HT1080 (cell line): Measurements from ENCODE around the gene PAK3. TPM values are rescaled to one million over a fixed set of nuclear protein-coding genes. Genes with fewer than 3 reads are reported as not detected.

Source experiments
- DNase-seq: peaks from one replicate; pipeline ENCODE4 v3.0.0-alpha.2; 2015; ENCODE audit warnings: low read depth
- total RNA-seq: library from RNA; depleted of rRNA; stranded (reverse); fragments of >200 nt; shearing (Covaris generic); gene quantifications from 2 replicates; pipeline ENCODE4 v1.2.3, GENCODE V29; 2014

PAK3 gene
- total RNA-seq, 1 experiment from 2014 or later, result not detected

DNA sequence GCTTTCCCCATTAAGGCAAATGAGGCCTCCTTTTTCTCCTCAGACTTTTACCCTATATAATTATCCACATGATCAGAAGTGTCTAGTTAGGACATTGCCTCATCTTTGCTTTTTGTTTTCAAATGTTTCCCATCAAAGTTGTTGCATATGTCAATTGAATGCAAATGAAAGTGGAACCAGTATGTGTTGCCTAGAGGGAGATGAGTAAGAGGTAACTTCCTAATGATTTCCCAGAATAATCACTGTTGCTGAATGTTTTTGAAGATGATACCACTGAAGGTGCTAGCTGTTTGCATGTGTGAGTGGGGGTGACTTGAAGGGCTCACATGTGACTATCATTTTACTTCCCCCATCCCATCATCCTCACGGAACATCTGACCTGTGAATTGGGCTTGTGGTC is 33.9 kb downstream of the PAK3 start:
- no peak for DNase-seq

DNA sequence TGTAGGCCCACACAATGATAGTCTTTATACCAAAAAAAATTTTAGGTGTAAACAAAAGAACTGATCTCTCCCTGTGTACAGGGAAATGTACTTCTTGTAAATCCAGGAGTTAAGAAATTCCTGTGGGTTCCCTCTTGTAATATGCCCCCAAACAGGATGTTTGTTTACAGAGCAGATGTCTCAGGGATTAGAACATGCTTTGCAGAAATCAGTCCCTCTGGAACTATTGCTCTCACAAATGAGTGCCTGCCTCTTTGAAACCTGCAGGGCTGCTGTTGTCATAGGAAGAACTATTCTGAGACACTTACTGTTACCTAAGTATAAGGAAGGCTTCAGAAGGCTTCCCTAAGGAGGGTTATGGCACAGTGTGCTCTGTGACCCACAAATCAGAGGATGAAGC is 35.6 kb downstream of the PAK3 start:
- no peak for DNase-seq

DNA sequence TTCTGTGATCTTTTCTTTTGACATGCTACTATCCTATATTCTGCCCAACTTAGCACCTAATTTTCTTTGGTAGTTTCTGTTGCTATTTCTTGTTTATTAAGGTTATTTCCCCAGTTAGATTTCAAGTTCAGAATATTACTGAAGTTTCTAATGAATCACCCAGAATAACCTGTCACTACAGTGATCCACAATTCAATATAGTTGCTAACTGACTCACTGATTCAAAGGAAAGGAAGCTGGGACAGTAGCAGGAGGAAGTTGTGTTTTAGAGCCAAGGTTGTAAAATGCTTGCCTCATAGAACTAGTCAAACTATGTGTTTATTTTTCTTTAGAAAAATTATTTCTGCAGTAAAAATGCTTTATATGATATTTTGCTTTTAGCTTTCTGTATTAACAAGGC is 37.4 kb downstream of the PAK3 start:
- DNase-seq, result no peak

DNA sequence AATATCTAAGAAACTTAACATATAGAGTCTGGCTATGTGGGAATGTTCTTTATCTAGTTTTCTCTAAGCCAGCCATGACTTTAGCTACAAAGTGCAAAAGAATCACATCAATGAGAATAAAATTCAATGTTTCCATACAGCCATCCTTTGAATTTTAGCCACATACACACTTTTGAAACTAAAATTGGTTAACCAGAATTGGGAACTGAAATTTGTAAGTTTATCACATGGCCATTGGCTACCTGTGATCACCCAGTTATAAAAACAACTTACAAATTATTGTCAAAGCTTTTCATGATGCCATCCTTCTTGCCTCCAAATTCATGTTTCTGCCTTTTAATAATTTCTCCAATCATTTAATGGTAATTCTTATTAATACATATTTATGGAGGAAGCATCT is 49.9 kb downstream of the PAK3 start:
- no peak for DNase-seq

DNA sequence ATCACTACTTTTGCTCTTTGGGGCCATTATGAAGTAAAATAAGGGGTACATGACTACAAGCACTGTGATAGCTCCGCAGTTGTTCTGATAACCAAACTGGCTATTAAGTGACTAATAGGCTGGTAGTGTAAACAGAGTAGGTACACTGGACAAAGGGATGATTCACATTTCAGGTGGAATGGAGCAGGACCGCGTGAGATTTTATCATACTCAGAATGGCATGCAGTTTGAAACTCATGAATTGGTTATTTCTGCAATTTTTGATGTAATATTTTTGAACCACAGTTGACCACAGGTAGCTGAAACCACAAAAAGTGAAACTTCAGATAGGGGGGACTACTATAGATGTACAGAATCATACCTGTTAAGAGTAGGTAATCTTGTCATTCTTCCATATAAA is 55.8 kb downstream of the PAK3 start:
- DNase-seq, result no peak

DNA sequence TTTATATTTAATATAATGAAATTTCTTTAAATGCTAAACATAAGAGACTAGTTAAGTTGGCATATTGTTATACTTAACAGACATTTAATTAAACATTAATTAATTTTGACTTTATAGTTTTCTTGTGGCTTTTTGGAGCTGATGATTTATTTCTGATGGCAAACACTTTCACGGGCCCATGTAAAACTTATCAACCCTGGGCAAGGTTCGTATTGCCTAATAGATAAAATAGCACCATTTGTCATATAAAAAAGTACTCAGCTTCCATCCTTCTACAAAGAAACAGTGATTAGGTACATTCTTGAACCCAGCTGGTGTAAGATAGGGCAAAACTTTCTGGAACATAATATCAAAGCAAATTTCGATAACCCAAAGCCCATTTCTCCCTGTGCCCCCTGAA is 63.2 kb downstream of the PAK3 start:
- DNase-seq, result no peak

DNA sequence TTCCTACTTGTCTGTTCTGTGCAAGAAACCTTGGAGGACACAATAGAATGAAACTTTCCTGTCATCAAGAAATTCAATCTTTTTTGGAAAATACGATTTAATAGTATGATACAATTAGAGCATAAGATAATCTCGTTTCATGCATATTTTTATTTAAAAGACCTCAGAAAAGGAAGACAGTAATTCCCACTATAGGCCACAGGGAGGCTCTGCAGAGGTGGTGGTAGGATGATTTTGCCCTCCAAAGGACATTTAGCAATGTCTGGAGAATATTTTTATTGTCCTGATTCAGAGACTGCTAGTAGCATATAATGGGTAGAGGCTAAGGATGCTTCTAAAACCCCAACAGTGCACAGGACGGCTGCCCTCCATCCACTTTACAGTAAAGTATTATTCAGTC is 68.7 kb downstream of the PAK3 start:
- DNase-seq, result no peak

DNA sequence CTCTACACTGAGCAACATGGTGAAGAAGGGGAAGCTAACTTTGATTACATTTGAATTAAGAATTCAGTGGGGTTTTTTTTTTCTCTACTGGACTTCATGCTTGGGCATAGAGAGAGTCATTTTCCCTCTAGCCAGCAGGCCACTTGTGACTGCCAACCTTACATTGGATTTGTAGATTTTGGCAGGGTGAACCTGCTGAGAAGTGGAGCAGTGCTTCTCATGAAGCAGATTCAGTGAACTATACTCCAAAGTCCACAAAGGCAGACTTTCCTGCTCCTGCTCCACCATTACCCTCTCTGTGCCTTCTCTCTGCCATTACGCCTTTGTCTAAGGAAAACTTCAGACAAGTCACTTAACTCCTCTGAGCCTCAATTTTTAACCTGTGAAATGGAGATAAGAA is 69.9 kb downstream of the PAK3 start:
- DNase-seq, result no peak

DNA sequence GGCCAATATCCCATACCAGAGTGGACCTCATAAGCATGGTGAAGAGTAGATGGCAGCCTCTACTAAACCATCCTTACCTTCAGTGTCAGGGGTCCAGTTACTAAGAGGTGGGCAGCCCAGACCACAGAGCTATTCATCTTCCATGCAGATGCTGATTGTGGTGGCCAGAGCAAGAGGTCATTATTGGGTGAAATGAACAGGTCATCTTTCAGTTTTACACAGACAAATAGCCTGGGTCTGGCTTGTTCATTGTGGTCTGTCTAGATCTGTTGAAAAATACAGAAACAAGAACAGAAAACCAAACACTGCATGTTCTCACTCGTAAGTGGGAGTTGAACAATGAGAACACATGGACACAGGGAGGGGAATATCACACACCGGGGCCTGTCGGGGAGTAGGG is 71.3 kb downstream of the PAK3 start:
- DNase-seq, result no peak

DNA sequence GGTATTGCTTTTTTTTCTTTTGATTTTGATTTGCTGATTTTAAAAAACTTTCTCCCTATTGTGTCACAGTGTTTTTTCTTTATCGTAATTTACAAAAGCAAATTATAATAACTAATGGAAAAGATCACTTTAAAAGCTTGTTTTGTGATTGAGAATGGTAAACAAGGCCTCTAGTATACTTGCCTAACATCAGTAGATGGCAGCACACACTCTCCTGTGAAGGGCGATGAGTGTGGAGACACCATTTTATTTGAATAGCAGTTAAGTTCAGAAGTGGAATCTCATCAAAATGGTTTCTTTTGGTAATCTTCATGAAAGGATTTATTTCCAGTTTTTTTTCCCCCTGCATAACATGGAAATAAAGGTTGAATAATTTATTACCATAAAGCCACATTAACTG is 72.3 kb downstream of the PAK3 start:
- peak; percentile 3 for DNase-seq

DNA sequence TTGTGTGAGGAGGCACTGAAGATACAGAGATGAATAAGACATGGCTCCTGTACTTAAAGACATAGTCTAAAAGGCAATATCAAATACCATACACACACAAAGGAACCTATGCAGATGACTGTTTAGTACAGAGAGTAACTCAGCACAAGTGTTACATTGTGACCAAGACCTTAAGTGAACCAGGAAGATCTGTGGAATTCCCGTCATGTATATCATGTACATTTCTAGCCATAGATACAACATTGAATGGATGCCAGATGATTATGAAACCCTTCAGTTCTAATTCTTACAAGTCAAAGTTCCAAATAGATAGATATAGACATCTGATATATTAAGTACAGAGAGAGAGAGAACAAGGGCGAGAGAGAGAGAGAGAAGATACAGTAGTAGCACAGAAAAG is 73.2 kb downstream of the PAK3 start:
- no peak for DNase-seq

DNA sequence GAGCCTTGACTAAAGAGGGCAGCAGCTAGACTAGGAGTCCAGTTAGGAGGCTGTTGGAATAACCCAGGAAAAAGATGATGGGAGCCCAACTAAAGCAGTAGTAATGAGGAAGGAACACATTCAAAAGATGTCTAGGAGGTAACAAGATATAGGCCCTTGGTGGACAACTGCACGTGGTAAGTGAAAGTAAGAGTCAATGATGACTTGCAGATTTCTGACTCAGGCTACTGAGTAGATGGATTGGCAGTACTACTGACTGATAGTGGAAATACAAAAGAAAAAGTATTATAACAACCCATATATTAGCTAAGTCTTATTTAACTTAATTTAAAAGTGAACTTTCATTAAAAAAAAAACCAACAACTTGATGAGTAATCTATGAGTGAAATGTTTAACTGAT is 74.0 kb downstream of the PAK3 start:
- peak; percentile 6 for DNase-seq

DNA sequence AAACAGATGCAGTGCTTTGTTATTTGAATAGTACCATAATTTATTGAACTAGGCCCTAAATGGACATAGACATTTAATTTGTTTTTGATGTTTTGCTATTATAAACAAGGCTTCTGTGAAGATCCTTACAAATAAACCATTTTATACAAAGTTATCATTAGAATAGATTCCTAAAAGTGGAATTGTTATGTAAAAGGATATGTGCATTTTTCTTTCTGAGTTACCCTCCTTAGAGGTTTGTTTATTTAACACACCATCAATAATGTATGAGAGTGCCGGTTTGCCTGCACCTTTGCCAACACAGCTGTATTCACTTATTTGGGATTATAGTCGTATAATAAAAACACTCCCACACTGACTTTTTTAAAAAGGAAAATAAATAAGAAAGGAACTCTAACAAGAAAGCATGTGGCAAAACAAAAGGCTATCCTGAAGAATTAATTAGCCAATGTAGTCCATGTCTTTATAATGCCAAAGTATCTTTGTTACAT is 84.8 kb downstream of the PAK3 start:
- no peak for DNase-seq

DNA sequence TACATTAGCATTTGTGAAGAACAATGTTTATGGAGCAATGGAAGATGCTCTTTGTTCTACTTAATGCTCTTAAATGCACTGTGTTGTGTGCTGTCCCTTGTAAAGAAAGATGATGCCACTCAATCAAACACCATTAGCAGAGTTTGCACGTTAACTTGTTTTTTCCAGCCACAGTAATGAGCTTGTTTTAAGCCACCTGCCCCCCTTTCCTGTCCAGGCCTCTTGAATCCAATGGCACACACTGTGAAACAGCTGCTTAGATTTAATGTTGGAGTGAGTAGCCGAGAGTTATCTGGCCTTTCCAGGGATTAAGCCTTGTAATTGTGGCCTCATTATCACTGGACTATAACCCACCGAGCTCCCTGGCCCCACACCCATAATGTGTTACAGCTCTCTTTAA is 86.0 kb downstream of the PAK3 start:
- no peak for DNase-seq

DNA sequence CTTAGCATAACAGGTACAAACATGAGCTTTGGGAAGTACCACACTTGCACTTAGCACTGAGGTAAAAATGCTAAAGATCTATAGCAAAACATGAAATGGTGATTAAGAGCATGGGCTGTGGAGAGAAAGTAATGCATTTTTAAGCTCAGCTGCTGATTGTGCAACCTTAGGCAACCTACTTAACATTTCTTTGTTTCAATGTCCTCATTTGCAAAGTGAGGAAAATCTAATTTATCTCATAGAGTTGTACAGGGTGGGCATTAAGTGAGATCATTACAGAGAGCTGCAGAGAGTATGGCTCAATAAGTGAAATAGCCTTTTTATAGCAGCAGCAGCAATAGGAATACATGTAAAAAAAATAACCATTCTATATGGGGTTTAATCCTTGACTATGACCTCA is 87.0 kb downstream of the PAK3 start:
- no peak for DNase-seq

DNA sequence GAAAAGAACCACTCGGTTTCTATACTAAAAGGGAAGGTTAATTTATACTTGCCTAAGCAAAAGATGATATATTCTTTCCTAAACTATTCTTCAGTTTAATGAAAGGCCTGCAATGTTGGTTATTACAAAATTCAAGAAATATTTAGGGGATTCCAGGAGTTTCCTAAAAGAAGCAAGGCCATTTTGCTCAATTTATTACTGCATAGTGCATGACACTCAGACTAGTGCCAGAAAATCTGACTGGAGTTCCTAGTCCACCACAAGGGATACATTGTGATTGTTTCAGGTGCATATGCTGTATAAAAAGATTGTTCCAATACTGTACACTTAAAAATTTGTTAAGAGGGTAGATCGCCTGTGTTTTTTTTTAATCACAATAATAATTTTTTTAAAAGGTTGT is 95.6 kb downstream of the PAK3 start:
- DNase-seq, result no peak

DNA sequence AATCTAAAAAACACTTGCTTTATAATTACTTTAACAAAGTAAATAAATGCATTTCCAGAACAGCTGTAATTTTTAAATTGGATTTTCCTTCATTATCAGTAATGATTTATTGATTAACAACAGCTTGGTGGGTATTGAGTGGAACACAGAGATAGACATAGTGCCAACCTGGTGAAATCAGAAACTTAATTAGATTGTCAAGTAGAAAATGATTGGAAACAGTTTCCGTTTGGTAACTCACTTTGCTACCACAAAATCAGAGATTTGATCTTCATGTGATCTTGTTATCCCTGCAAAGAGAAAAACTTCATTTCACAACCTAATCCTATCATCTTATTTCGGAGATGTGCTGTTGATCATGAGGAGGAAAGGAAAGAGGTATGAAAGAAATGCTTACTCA is 103.5 kb downstream of the PAK3 start:
- no peak for DNase-seq

DNA sequence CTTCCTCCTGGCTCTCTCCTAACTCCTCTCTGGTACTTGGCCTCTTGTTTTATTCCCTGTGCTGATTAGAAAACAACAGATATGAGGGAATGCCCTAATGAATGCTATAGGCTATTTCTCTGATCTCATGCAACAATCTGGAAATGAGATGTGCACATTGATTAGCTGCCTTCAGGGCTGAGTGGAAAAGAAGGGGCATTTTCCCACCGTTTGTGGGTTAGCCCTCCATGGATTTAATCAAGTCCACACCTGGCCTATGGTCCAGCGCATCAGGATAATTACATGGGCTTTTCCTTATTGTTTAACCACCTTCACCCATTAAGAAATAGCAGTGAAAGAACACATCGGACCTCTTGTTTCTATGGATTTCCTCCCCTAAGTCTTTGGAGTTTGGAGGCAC is 104.3 kb downstream of the PAK3 start:
- DNase-seq, result no peak

DNA sequence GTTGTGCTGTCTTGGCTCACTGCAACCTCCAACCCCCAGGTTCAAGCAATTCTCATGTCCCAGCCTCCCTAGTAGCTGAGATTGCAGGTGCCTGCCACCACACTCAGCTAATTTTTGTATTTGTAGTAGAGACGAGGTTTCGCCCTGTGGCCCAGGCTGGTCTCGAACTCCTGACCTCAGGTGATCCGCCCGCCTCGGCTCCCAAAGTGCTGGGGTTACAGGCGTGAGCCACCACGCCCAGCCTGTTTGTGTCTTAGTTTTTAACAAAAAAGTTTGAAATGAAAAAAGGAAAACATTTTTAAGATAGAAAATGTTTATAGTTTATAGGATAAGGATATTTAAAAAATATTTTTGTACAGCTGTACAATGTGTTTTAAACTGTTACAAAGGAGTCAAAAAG is 111.9 kb downstream of the PAK3 start:
- DNase-seq, result no peak

DNA sequence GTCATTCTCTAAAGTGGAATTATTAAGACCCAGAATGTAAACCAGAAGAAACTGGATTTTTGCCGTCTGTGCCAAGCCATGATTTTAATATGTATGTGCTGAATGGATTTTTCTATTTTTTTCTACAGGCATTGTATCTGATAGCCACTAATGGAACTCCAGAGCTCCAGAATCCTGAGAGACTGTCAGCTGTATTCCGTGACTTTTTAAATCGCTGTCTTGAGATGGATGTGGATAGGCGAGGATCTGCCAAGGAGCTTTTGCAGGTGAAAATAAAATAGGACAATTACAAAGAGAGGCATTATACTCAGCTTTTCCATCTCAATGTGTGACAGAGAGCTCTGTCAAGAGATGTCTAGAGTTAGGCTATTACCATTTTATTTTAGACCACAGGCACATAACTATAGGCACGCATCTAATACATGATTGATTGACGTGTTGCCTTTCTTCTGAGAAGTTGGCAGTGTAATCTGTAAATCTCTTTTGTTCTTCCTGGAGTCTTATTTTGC is 120.4 kb downstream of the PAK3 start:
- DNase-seq, result no peak

DNA sequence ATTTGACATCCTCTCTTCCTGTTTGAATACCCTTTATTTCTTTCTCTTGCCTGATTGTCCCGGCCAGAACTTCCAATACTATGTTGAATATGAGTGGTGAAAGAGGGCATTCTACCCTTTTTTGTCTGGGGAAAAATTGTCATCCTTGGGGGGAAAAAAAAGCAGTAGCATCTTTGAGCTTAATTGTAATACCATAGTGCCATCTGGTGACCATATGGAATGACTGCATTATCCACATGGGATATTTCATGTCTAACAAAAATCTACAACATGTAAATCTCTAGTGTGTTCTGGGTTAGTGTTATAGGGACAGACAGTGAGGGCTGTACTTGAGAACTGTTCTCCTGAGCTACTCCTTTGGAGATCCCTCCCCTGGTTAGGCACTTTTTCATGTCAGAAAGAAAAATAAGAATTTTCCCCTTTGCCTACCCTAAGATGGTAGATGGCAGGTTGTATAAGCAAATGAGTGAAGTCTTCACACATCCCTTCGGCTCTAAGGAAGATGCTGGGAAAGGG is 148.3 kb downstream of the PAK3 start:
- DNase-seq, result no peak

DNA sequence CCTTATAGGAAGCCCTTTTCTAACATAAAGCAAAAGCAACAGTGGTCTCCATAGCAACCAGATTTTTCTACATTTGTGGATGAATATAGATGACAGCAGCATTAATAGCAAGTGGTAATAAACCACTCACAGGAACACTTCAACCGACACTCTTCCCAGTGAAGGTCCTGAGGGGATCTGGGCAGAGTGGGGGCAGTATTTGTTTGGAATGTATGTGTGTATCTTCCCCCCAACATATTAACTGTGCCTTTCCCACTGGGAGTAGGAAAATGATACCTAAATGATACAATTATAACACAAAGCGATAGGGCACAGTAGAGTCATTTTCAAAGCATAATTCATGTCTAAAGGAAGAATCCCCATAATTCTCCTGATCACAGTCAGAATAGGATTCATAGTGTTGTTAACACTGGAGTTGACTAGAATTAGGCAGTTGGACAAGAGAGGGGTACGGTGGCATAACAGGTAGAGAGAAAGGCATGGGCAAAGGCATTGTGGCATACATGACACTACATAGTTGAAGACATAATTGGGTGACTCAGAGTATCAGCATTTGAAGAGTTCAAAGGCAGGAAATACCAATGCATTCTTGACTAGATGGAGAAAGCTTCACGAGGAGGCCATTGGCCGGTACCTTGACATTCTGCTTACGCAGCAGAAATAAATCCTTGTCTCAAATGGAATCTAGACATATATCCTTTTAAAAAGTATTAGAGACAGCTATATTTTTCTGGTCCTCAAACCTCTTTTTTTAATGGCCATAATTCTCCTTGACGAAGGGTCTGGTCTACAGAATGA is 159.1 kb downstream of the PAK3 start:
- peak; percentile 48 for DNase-seq

DNA sequence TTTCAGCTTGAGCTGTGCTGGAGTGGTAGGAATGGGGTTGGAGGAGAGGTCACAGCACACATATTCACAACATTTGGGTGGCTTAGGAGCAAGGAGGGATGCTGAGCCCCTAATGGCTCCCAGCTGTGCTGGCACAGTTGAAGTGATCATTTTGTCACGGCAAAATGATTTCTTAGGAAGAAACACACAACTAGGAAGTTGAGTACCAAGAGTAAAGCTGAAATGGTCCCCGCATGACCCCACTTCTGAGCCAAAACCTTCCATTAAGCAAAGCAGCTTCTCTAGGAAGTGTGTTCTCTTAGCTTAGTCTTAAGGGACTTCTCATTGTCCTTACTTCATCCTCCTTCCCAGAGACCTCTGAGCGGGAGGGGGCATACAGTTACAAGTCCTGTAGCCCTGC is 161.7 kb downstream of the PAK3 start:
- no peak for DNase-seq
